22Rv1 (cell line): ENCODE data around the gene MTM1.

ENCODE experiments used
- H3K27ac ChIP-seq: fragments of 450-650 bp; 2 replicates; pipeline ENCODE4 v1.5.1; 2017
- CTCF ChIP-seq: fragments of 450-650 bp; IDR thresholded peaks from 2 replicates; pipeline ENCODE4 v1.5.1; 2017; ENCODE audit warnings: mild to moderate bottlenecking
- ZFX ChIP-seq: fragments of 450-650 bp; IDR thresholded peaks from 2 replicates; pipeline ENCODE4 v1.6.1; 2017; ENCODE audit warnings: antibody characterized with exemption, borderline replicate concordance

Gene MTM1

GRCh38 chrX:150602743-150603142, 34.3 kb downstream of the MTM1 start:
- H3K27ac ChIP-seq, result no peak overlapping the region
- no peak for TF ChIP-seq CTCF

GRCh38 chrX:150605603-150606002, 37.2 kb downstream of the MTM1 start:
- TF ChIP-seq ZFX (no peak), CTCF (no peak)
- no peak overlapping the region for H3K27ac ChIP-seq

GRCh38 chrX:150607201-150607600, 38.8 kb downstream of the MTM1 start:
- TF ChIP-seq ZFX, result no peak
- TF ChIP-seq CTCF, result no peak
- H3K27ac ChIP-seq, result no peak overlapping the region

- TF ChIP-seq CTCF, result no peak
- TF ChIP-seq ZFX, result no peak
- H3K27ac ChIP-seq, result no peak overlapping the region
Observed at GRCh38 chrX:150610043-150610442, 41.6 kb downstream of the MTM1 start.

GRCh38 chrX:150610446-150610845, 42.0 kb downstream of the MTM1 start:
- no peak overlapping the region for H3K27ac ChIP-seq
- no peak for TF ChIP-seq CTCF
- no peak for TF ChIP-seq ZFX

- TF ChIP-seq ZFX, result no peak
- no peak overlapping the region for H3K27ac ChIP-seq
Observed at GRCh38 chrX:150615356-150615755, 46.9 kb downstream of the MTM1 start.

- TF ChIP-seq CTCF, result no peak
- no peak for TF ChIP-seq ZFX
- no peak overlapping the region for H3K27ac ChIP-seq
Observed at GRCh38 chrX:150616179-150616862, 47.9 kb downstream of the MTM1 start.

GRCh38 chrX:150616863-150617198, 48.4 kb downstream of the MTM1 start:
- H3K27ac ChIP-seq, result no peak overlapping the region

More at GRCh38 chrX:150616863-150617198, 48.4 kb downstream of the MTM1 start:
- no peak for TF ChIP-seq CTCF
- TF ChIP-seq ZFX, result no peak
